Activated T-helper 2 cell treated with anti-CD3 and anti-CD28 coated beads, Interferon-gamma antibody, Interleukin-2, Interleukin-4, amounts not matched to agents 10 μg/mL and 5 μg/mL and 100 μg/mL, durations not matched to agents 14 hours and 24 hours and 36 hours (primary cell): ENCODE data around the gene PROC. TPM values are rescaled to one million over a fixed set of nuclear protein-coding genes. Genes with fewer than 3 reads are reported as not detected.
"Not testable (repeated sequence)": the region's sequence is repeated elsewhere in the genome, so short reads cannot be mapped to it uniquely, and the experiment has no call there.

Experiments used
- DNase-seq: peaks from one replicate; pipeline ENCODE4 v3.0.0; 2021; ENCODE audit warnings: low spot score
- H3K27ac Mint-ChIP-seq: one replicate; pipeline ENCODE4 v1.8.0; 2021; ENCODE audit warnings: mixed read lengths
- H3K27me3 Mint-ChIP-seq: one replicate; pipeline ENCODE4 v1.8.0; 2021; ENCODE audit warnings: low read depth, mixed read lengths
- H3K36me3 Mint-ChIP-seq: one replicate; pipeline ENCODE4 v1.8.0; 2021; ENCODE audit warnings: low read depth, mixed read lengths
- H3K4me1 Mint-ChIP-seq: one replicate; pipeline ENCODE4 v1.8.0; 2021; ENCODE audit warnings: low read depth, mixed read lengths
- H3K4me3 Mint-ChIP-seq: one replicate; pipeline ENCODE4 v1.8.0; 2021; ENCODE audit warnings: low read depth, mild to moderate bottlenecking, moderate library complexity, mixed read lengths
- H3K9me3 Mint-ChIP-seq: one replicate; pipeline ENCODE4 v1.8.0; 2021; ENCODE audit warnings: mixed read lengths
- intact Hi-C: fragments of 100-400 bp; cut with micrococcal nuclease; formaldehyde crosslinking; loops from one replicate; pipeline ENCODE4 v1.15.1; 2023
- total RNA-seq: library from RNA; stranded (reverse); gene quantifications from 2 replicates; pipeline ENCODE4 v1.2.3, GENCODE V29; 2022

PROC gene
- total RNA-seq, 1 donor from 2014 or later: not detected

DNA sequence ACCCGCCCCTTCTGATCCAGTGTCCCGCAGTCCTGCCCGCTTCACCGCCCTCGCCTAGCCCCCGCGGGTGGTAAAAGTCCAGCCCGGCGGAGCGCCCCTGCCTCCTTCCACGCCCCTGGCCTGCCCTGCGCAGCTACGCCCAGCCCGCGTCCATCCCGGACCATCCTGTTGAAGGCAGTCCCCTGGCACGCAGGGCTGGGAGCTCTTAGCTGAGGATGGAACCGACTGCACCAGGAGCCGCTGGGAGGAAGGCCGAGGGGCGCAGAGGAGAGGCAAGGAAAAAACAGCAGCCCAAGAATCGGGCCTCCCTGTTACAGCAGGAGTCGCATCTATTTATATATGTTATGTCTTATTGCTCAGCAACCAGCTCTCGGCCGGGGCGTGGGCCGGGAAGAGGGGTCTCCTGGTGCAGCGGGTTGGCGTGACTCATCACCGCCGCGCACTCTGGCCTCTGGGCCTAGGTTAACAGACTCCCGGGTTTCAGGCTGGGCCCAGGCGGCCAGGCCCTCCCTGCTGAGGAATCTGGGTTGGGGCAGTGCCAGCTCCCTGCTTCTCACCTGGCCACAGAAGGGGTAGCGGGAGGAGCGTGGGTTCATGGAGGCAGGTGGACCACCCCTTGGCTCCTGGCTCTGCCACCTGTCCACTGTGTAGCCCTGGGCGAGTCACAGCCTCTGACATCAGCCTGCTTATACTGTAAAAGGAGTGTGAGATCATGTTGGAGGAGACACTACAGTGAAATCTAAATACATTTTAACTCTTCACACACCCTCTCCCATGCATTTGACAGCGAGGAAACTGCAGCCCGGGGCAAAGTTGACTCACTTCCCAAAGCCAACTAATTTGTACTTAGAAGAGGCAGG is 17.1 kb upstream of the PROC start:
- Mint-ChIP-seq H3K4me1 (peaks cover 45% of the 10 kb centered on the region), H3K36me3 (no peaks in the 10 kb centered on the region), H3K27me3 (peaks cover 4% of the 10 kb centered on the region), H3K4me3 (no peak overlapping the region), H3K27ac (peak overlapping the region; percentile 46), H3K9me3 (no peaks in the 10 kb centered on the region)
- DNase-seq: no peak
- intact Hi-C loops: loop anchor here (2.0 kb wide), 1 partner anchor 64 kb away; no protein-coding TSS in a partner anchor

DNA sequence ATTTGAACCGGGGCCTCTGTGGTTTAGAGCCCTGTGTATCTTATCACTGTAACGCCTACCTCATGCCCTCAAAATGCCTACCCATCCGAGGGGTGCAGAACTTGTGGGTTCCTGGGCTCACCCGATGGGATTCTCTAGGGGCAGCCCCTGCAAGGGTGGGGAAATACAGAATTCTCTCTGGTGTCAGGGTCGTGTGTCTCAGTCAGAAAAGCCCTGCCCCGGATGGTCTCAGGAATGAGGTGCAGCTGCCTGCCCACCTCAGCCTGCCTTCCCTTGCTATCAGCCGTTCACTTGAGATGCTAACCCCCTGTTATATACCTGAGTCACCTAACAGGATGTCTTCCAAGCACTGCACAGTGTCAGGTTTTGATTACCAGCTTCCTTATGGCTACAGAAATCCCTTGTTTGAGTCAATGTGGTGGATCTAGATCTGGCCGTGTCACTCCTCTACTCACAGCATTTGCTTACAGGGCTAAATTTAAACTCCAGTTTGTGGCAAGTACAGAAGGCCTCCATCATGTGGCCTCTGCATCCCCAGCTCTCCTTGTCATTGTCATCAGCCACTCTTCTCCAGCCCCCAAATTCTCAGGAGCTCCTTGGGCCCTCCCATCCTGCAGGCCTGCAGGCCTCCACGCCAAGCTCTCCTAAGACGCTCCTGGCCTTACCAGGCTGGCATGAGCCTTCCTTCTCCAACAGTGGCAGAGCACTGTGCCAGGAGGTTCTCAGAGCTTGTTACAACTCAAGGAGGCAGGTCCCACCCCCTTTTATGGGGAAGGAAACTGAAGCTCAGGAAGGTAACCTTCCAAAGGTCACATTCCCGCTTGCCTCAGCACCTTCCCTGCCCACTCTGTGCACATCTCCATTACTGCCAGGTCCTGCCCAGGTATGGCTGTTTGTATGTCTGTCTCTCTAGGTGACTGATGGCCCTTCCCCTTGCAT is 16.2 kb upstream of the PROC start:
- H3K36me3 Mint-ChIP-seq: no peaks in the 10 kb centered on the region
- peaks cover 45% of the 10 kb centered on the region for H3K4me1 Mint-ChIP-seq
- peak overlapping the region; percentile 46 for H3K27ac Mint-ChIP-seq
- intact Hi-C loops: loop anchor here (1.0 to 2.0 kb wide), 3 partner anchors 8 to 63 kb away; no protein-coding TSS in a partner anchor
- peaks cover 4% of the 10 kb centered on the region for H3K27me3 Mint-ChIP-seq
- no peaks in the 10 kb centered on the region for H3K9me3 Mint-ChIP-seq
- H3K4me3 Mint-ChIP-seq: no peak overlapping the region
- DNase-seq: no peak

DNA sequence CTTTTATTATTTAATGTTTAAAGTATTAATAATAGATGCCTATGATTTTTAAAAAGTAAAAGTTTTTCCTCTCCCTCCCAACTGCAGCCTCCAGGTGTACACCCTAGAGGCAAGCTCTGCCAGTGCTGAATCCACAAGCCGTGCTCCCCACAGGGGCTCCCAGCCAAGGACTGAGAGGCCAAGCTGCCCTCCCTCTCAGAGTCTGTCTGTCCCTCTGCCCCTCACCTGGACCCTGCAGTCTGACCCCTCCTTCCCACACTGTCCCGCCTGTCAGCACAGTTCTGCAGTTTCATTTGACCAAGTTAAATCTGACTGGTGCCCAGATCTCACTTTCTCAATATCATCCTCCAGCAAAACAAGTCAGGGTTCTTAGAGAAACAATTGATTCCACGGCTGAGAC is 14.8 kb upstream of the PROC start:
- Mint-ChIP-seq H3K4me1 (peaks cover 36% of the 10 kb centered on the region), H3K9me3 (no peaks in the 10 kb centered on the region), H3K27ac (no peak overlapping the region), H3K27me3 (peaks cover 4% of the 10 kb centered on the region), H3K4me3 (no peak overlapping the region), H3K36me3 (no peaks in the 10 kb centered on the region)
- intact Hi-C loops: no loop called here
- no peak for DNase-seq

DNA sequence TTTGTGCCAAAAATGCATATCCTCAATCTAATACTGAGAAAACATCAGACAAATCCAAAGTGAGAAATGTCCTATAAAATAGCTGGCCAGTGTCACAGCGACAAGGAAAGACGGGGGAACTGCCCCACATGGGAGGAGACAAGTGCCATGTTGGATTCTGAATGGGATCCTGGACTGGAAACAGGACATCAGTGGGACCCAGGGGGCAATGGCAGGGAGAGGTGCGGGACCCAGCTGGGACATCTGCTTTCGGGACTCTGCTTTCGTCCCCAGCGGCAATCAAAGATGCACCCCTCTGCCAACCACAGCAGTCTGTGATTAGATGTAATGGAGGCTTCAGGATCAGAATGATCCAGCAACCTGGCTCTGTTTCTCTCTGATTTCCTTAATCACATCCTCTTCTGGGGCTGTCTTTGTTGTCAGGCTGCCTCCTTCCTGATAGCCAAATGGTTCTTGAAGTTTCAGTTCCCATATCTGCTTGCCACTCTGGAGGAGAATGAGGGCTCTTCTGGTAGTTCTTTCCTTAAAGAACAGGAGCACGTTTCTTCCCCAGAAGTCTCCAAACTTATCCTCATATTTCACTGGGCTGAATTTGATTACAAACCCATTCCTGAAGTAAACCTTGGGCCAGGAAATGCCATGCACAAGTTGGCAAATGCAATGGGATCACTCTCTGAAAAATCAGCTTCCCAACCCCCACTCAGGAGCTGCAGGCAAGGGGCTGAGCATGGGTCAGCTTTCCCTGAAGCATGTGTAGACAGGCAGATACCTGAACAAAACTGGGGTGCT is 13.6 kb upstream of the PROC start:
- Mint-ChIP-seq H3K27ac (no peak overlapping the region), H3K4me1 (peaks cover 29% of the 10 kb centered on the region), H3K9me3 (no peaks in the 10 kb centered on the region), H3K36me3 (no peaks in the 10 kb centered on the region), H3K4me3 (no peak overlapping the region), H3K27me3 (peaks cover 4% of the 10 kb centered on the region)
- no peak for DNase-seq
- intact Hi-C loops: no loop called here

DNA sequence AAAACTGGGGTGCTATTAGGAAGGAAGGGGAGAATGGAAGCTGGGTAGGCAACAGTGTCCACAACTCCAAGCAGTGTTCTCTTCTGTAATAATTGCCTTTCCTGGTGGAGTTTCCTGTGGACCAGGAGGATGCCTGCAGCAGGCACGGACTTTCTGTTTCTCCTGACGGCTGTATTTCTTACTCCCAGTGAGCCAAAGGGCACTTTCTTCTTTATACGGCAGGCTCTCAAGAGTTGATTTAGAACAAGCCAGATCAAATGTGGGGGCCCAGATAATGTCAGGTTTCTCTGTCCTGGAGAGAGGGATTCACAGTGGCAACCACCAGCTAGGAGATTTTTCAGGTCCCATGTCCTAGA is 13.0 kb upstream of the PROC start:
- H3K4me1 Mint-ChIP-seq: peaks cover 29% of the 10 kb centered on the region
- no peaks in the 10 kb centered on the region for H3K9me3 Mint-ChIP-seq
- H3K27me3 Mint-ChIP-seq: peaks cover 4% of the 10 kb centered on the region
- no peak for DNase-seq
- H3K4me3 Mint-ChIP-seq: no peak overlapping the region
- H3K36me3 Mint-ChIP-seq: no peaks in the 10 kb centered on the region
- intact Hi-C loops: no loop called here
- H3K27ac Mint-ChIP-seq: no peak overlapping the region

DNA sequence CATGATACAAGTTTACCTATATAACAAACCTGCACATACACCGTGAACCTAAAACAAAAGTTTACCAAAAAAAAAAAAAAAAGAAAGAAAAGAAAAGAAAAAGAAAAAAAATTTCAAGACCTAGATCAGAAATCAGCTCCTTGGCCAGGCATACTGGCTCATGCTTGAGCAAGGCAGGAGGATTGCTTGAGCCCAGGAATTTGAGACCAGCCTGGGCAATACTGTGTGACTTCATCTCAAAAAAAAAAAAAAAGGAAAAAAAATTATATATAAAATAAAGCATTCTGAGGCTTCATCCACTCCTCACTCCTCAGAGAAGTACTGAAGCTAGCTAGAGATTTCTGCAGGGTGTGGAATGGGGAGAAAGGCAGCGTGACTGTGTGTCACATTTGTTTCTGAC is 11.8 kb upstream of the PROC start:
- Mint-ChIP-seq H3K4me1 (peaks cover 33% of the 10 kb centered on the region), H3K9me3 (peaks cover 3% of the 10 kb centered on the region), H3K36me3 (peaks cover 2% of the 10 kb centered on the region), H3K27me3 (peaks cover 4% of the 10 kb centered on the region), H3K4me3 (no peak overlapping the region), H3K27ac (no peak overlapping the region)
- intact Hi-C loops: no loop called here
- DNase-seq: no peak

DNA sequence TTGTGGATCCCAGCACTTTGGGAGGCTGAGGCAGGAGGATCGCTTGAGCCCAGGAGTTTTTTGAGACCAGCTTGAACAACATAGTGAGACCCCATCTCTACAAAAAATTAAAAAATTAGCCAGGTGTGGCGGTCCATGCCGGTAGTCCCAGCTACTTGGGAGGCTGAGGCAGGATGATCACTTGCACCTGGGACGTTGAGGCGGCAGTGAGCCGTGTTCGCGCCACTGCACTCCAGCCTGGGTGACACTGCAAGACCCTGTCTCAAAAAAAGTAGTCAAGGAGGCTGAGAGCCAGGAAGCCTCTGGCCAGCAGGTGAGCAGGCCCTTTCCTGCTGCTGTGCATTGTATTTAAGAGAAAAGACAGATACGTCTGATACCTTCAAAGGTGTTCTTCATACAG is 11.1 kb upstream of the PROC start:
- intact Hi-C loops: no loop called here
- Mint-ChIP-seq H3K27me3 (peaks cover 4% of the 10 kb centered on the region), H3K9me3 (peaks cover 3% of the 10 kb centered on the region), H3K4me3 (peak overlapping the region; percentile 33), H3K4me1 (peaks cover 35% of the 10 kb centered on the region), H3K27ac (no peak overlapping the region), H3K36me3 (peaks cover 2% of the 10 kb centered on the region)
- no peak for DNase-seq

DNA sequence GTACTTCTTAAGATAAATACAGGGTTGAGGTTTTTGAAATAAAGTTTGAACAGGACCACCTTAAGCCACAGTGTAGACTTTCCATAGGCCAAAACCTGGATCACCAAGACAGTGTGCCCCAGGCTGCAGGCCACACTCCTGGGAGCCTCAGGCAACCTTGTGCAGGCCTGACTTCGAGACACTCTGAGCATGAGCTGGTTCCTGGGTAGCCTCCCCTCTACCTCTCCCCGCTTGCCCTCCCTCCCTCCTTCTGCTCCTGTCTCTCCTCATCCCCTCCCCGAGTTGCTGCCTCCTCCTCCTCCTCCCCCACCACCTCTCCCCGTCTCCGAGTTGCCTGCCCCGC is 10.6 kb upstream of the PROC start:
- H3K4me3 Mint-ChIP-seq: peak overlapping the region; percentile 33
- intact Hi-C loops: no loop called here
- peaks cover 6% of the 10 kb centered on the region for H3K9me3 Mint-ChIP-seq
- H3K27ac Mint-ChIP-seq: no peak overlapping the region
- H3K36me3 Mint-ChIP-seq: peaks cover 2% of the 10 kb centered on the region
- H3K4me1 Mint-ChIP-seq: peaks cover 33% of the 10 kb centered on the region
- DNase-seq: no peak
- H3K27me3 Mint-ChIP-seq: peaks cover 4% of the 10 kb centered on the region

DNA sequence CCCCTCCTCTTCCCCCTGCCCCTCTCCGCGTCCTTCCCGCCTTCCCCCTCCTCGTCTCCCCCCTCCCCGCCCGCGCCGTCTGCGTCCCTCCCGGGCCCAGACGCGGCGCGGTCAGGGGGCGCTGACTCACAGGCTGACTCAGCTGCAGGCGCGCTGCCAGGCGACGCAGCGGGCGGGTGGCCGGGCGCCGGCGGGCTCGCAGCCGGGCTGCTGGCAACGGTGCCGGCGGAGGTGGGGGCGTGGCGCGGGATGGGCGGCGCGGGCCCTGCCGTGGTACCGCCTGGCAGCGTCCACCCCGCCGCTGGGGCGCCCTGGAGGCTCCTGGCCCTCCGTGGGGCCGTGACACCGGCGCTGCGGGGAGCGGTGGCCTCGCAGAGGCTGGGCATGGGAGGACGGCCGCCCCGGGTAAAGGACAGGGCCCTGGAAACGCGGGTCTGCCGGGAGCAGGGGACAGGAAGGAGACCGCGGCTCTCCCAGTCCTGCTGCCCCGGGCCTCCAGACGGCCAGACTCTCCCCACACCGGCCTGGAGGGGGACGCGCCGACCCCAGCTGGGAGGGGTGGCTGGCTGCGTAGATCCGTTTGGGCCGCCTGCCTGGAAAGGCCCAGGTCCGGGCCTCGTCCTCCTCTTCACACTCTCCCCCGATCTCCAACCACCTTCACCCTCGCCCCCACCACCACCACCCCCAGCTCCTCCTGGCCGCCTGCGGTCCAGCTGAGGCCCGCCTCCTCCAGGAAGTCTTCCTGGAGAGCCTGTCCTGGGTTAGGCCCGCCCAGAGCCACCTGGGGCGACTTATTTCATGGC is 10.0 kb upstream of the PROC start:
- H3K27me3 Mint-ChIP-seq: peaks cover 4% of the 10 kb centered on the region
- H3K27ac Mint-ChIP-seq: peak overlapping the region; percentile 60
- peaks cover 12% of the 10 kb centered on the region for H3K9me3 Mint-ChIP-seq
- peaks cover 2% of the 10 kb centered on the region for H3K36me3 Mint-ChIP-seq
- peak overlapping the region; percentile 30 for H3K4me3 Mint-ChIP-seq
- DNase-seq: peak; percentile 77
- intact Hi-C loops: no loop called here
- peaks cover 34% of the 10 kb centered on the region for H3K4me1 Mint-ChIP-seq

DNA sequence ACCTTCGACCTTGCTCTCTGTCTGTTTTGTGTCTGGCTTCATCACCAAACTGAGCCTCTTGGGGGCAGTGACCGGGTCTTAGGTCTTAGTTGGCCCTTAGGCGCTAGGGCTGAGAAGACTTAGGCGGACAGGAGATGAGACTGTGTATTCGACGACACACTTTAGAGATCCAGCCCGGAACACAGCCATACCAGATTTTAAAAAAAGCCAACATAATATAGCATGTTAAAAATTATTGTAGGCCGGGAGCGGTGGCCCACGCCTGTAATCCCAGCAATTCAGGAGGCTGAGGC is 9.5 kb upstream of the PROC start:
- no peak for DNase-seq
- Mint-ChIP-seq H3K27ac (peak overlapping the region; percentile 60), H3K9me3 (peaks cover 14% of the 10 kb centered on the region), H3K27me3 (peaks cover 4% of the 10 kb centered on the region), H3K4me3 (peak overlapping the region; percentile 30), H3K36me3 (peaks cover 3% of the 10 kb centered on the region), H3K4me1 (peaks cover 40% of the 10 kb centered on the region)
- intact Hi-C loops: no loop called here

DNA sequence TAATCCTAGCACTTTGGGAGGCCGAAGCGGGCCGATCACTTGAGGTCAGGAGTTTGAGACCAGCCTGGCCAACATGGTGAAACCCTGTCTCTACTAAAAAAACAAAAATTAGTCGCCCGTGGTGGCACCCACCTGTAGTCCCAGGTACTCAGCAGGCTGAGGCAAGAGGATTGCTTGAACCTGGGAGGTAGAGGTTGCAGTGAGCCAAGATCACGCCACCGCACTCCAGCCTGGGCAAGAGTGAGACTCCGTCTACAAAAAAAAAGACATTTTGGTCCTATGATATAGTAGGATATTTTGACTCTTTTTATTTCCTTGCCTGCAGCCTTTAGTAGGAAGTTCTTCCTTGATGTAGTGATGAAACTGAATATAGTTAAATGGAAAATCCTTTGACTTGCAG is 8.5 kb upstream of the PROC start:
- not testable (repeated sequence) for H3K4me3 Mint-ChIP-seq, H3K36me3 Mint-ChIP-seq, H3K27me3 Mint-ChIP-seq, DNase-seq
- peak overlapping the region; percentile 52 for H3K27ac Mint-ChIP-seq
- intact Hi-C loops: loop anchor here (1.0 to 5.0 kb wide), 5 partner anchors 7 to 327 kb away; partner anchors contain the start of gene IWS1
- peaks cover 17% of the 10 kb centered on the region for H3K9me3 Mint-ChIP-seq
- H3K4me1 Mint-ChIP-seq: peaks cover 44% of the 10 kb centered on the region
